ENCODE measurements around the gene FAF1. TPM values are rescaled to one million over a fixed set of nuclear protein-coding genes. Genes with fewer than 3 reads are reported as not detected.

Gene FAF1
- total and polyA plus RNA-seq, 2 donors (not counting 3 experiments of a cell fraction or from before 2014, with no cell fraction given) = 9.0 to 57.6 TPM

GRCh38 chr1:50973875-50974617, 14.0 kb upstream of the FAF1 start:
- no peak overlapping the region for H3K9ac ChIP-seq (replicated peaks; ENCODE audit: extremely low read depth, insufficient read depth, low read length)
- peaks cover 33% of the 10 kb centered on the region for H3K4me1 ChIP-seq (ENCODE audit: control insufficient read depth, extremely low read depth, insufficient read depth, low read length)
- H3K27ac ChIP-seq (ENCODE audit: insufficient read depth, low read depth, low read length) = no peak overlapping the region
- no peak for DNase-seq (ENCODE audit: low read depth, low spot score)
- TF ChIP-seq POLR2A (IDR thresholded peaks at IDR 0.05; ENCODE audit: low read depth, low read length) (no peak), EZH2 (IDR thresholded peaks at IDR 0.05; ENCODE audit: borderline replicate concordance, low read depth, low read length, severe bottlenecking) (no peak), MAX (IDR thresholded peaks at IDR 0.05; ENCODE audit: insufficient read depth, insufficient read length) (no peak), POLR2AphosphoS5 (IDR thresholded peaks at IDR 0.05; ENCODE audit: insufficient read depth, low read depth, low read length) (no peak), JUN (IDR thresholded peaks at IDR 0.05; ENCODE audit: borderline replicate concordance, insufficient read depth, insufficient read length, low read depth) (no peak), GATA2 (IDR thresholded peaks at IDR 0.05; ENCODE audit: insufficient read depth, insufficient read length, low read depth, low read length) (no peak), MYC (IDR thresholded peaks at IDR 0.05; ENCODE audit: low read depth, low read length) (no peak), CTCF (IDR thresholded peaks at IDR 0.05; ENCODE audit: extremely low read depth in 1 of 2, insufficient read depth in 1 of 2, low read depth in 1 of 2, low read length in 2 of 2) (no peak), FOS (IDR thresholded peaks at IDR 0.05; ENCODE audit: borderline replicate concordance, insufficient read depth, low read length) (no peak)
- H3K4me3 ChIP-seq (replicated peaks in 1 of 3; ENCODE audit: insufficient read depth in 1 of 3, low read depth in 1 of 3, low read length in 3 of 3) = no peak overlapping the region
- H3K9me1 ChIP-seq (replicated peaks; ENCODE audit: control insufficient read depth, extremely low read depth, insufficient read depth, low read length) = no peaks in the 10 kb centered on the region
- H3K27me3 ChIP-seq (ENCODE audit: control insufficient read depth in 2 of 2, insufficient read depth in 2 of 2, low read length in 2 of 2) = no peaks in the 10 kb centered on the region
- ChIA-PET CTCF (interaction anchor here (1.5 to 2.1 kb wide), 2 partner anchors 44 to 101 kb away, joined by 4 to 15 read pairs; no protein-coding TSS in a partner anchor), POLR2A (no interaction called here)
- no peak overlapping the region for H3K4me2 ChIP-seq (ENCODE audit: insufficient read depth, low read length)
- intact Hi-C loops (cut with micrococcal nuclease) = no loop called here
- no peaks in the 10 kb centered on the region for H4K20me1 ChIP-seq (replicated peaks; ENCODE audit: control insufficient read depth, extremely low read depth, insufficient read depth, low read length)
- dilution Hi-C loops (cut with MboI; ENCODE audit: extremely low pct_ligation_motif_present, low sequenced_read_pairs) = no loop called here
- H2AFZ ChIP-seq (ENCODE audit: low read depth, low read length) = no peak overlapping the region
- no peak for FAIRE-seq
- BruUV-seq (replicated peaks) = no TSS peak
- no peaks in the 10 kb centered on the region for H3K36me3 ChIP-seq (ENCODE audit: control insufficient read depth in 2 of 2, extremely low read depth in 1 of 2, insufficient read depth in 2 of 2, low read length in 2 of 2)
- H3K9me3 ChIP-seq (replicated peaks; ENCODE audit: control insufficient read depth, insufficient read depth, low read length) = no peaks in the 10 kb centered on the region
- H3K79me2 ChIP-seq (ENCODE audit: control insufficient read depth, insufficient read depth, low read length) = peaks cover 31% of the 10 kb centered on the region
